ENCODE data around the gene HYAL2.
A peak's percentile ranks its signal among the peaks of the same experiment; 100 is the strongest.

GRCh38 chr3:50365080-50365841 is 42.7 kb upstream of the HYAL2 start:
- TF ChIP-seq CTCF (IDR thresholded peaks at IDR 0.05) (no peak), POLR2A (IDR thresholded peaks at IDR 0.05) (peak in 1 of 2 donors; percentile 26)

Measured in uterus (tissue), 2 donors.